HCT116 (cell line): ENCODE measurements around the gene RGS11. TPM values are rescaled to one million over a fixed set of nuclear protein-coding genes. Genes with fewer than 3 reads are reported as not detected.

Source experiments
- ATAC-seq: fragments of 200-7000 bp; cut with Tn5 transposase; 2 replicates; pipeline ENCODE4 v1.9.1; 2020; ENCODE audit warnings: mild to moderate bottlenecking, moderate library complexity
- BruUV-seq: library from RNA; stranded (reverse); fragments of 400-500 nt; replicated peaks from 2 replicates; lab custom pipeline; 2021; lab: Mats Ljungman, UMichigan
- CTCF ChIA-PET: fragments of 300-600 bp; sonication (Branson Sonifier 250); formaldehyde crosslinking; loops from one replicate; lab custom pipeline; 2021; ENCODE audit warnings: antibody characterized with exemption; lab: Charles Lee
- POLR2A ChIA-PET: fragments of 300-600, 350-600 bp; sonication (Branson Sonifier 250); formaldehyde crosslinking; loops from one replicate; lab custom pipeline; 2021; ENCODE audit warnings: antibody characterized with exemption; lab: Charles Lee
- RAD21 ChIA-PET, 2 experiments: fragments of 300-600 bp; sonication (Branson Sonifier 250); formaldehyde crosslinking; loops; one replicate each; lab custom pipeline; 2023; ENCODE audit warnings: low total read pairs in 2 of 2; ENCODE audit not compliant: uncharacterized antibody in 2 of 2, unreplicated experiment in 2 of 2, low non-redundant PET in 1 of 2; lab: Charles Lee
- DNase-seq: peaks from one replicate; pipeline ENCODE4 v3.0.0-alpha.2; 2010; ENCODE audit warnings: low read depth, low spot score
- H2AFZ ChIP-seq: fragments of 200-600 bp; shearing (Covaris generic), sonication (generic); 2 replicates; pipeline ENCODE4 v1.6.1; 2017; ENCODE audit warnings: low read depth, mixed run types, mixed read lengths, antibody characterized with exemption, low read length; ENCODE audit not compliant: poor library complexity, severe bottlenecking
- H3K27ac ChIP-seq: 2 replicates; pipeline ENCODE4 v1.5.1; 2012; ENCODE audit warnings: low read depth, low read length
- H3K27me3 ChIP-seq: fragments of 200-600 bp; sonication (generic); 2 replicates; pipeline ENCODE4 v1.6.1; 2016; ENCODE audit warnings: mixed run types, low read length, mixed read lengths; ENCODE audit not compliant: insufficient read depth
- H3K36me3 ChIP-seq, 2 experiments: fragments of 200-500 bp in 1 of 2; fragments of 200-600 bp in 1 of 2; sonication (Bioruptor generic) in 1 of 2; sonication (generic) in 1 of 2; 2 replicates each; pipeline versions ENCODE4 v1.5.1 to v1.6.1; 2014 to 2016; ENCODE audit warnings: low read length in 2 of 2, inconsistent platforms in 1 of 2, mixed read lengths in 1 of 2, mixed run types in 1 of 2; ENCODE audit not compliant: insufficient read depth in 2 of 2, control insufficient read depth in 1 of 2
- H3K4me1 ChIP-seq, 2 experiments: fragments of 200-600 bp in 1 of 2; sonication (generic) in 1 of 2; 2 replicates each; pipeline versions ENCODE4 v1.5.1 to v1.6.1; 2012 to 2017; ENCODE audit warnings: low read length in 2 of 2, inconsistent platforms in 1 of 2, mild to moderate bottlenecking in 1 of 2, mixed read lengths in 1 of 2, mixed run types in 1 of 2, moderate library complexity in 1 of 2; ENCODE audit not compliant: insufficient read depth in 2 of 2, control insufficient read depth in 1 of 2
- H3K4me2 ChIP-seq: fragments of 200-600 bp; sonication (generic); 2 replicates; pipeline ENCODE4 v1.6.1; 2017; ENCODE audit warnings: mixed run types, low read length, mixed read lengths
- H3K4me3 ChIP-seq, 2 experiments: fragments of 200-600 bp in 1 of 2; sonication (generic) in 1 of 2; replicated peaks in 1 of 2; 2 replicates each; pipeline ENCODE4 v1.5.1; 2011 to 2016; ENCODE audit warnings: low read length in 2 of 2, control low read depth in 1 of 2, low read depth in 1 of 2, mild to moderate bottlenecking in 1 of 2, mixed read lengths in 1 of 2, mixed run types in 1 of 2
- H3K79me2 ChIP-seq: fragments of 200-600 bp; sonication (generic); 2 replicates; pipeline ENCODE4 v1.6.1; 2017; ENCODE audit warnings: mild to moderate bottlenecking, mixed run types, low read length, moderate library complexity, mixed read lengths; ENCODE audit not compliant: insufficient read depth
- H3K9ac ChIP-seq: fragments of 200-600 bp; sonication (generic); 2 replicates; pipeline ENCODE4 v1.6.1; 2016; ENCODE audit warnings: low read length, mixed read lengths
- H3K9me2 ChIP-seq: fragments of 200-600 bp; sonication (generic), shearing (Covaris generic); 2 replicates; pipeline ENCODE4 v1.6.1; 2017; ENCODE audit warnings: mixed run types, mild to moderate bottlenecking, moderate library complexity; ENCODE audit not compliant: insufficient read depth
- H3K9me3 ChIP-seq, 2 experiments: fragments of 200-500 bp in 1 of 2; fragments of 200-600 bp in 1 of 2; sonication (Bioruptor generic) in 1 of 2; sonication (generic) in 1 of 2; 2 replicates each; pipeline ENCODE4 v1.6.1; 2014 to 2017; ENCODE audit warnings: low read length in 2 of 2, mixed read lengths in 2 of 2, inconsistent platforms in 1 of 2, low read depth in 1 of 2, mild to moderate bottlenecking in 1 of 2, mixed run types in 1 of 2, moderate library complexity in 1 of 2; ENCODE audit not compliant: control insufficient read depth in 1 of 2, insufficient read depth in 1 of 2
- H4K20me1 ChIP-seq: fragments of 200-600 bp; sonication (generic), shearing (Covaris generic); 2 replicates; pipeline ENCODE4 v1.6.1; 2017; ENCODE audit warnings: mixed run types, mild to moderate bottlenecking, moderate library complexity; ENCODE audit not compliant: insufficient read depth
- EGR1 ChIP-seq: IDR thresholded peaks from 2 replicates; pipeline ENCODE4 v1.6.1; 2012; ENCODE audit warnings: low read depth
- EZH2phosphoT487 ChIP-seq: fragments of 200-600 bp; IDR thresholded peaks from 2 replicates; pipeline ENCODE4 v1.6.1; 2018; ENCODE audit warnings: antibody characterized with exemption, borderline replicate concordance
- MAX ChIP-seq: IDR thresholded peaks from 2 replicates; pipeline ENCODE4 v1.6.1; 2012
- REST ChIP-seq: IDR thresholded peaks from 2 replicates; pipeline ENCODE4 v1.6.1; 2012; ENCODE audit warnings: low read depth
- SRF ChIP-seq: IDR thresholded peaks from 2 replicates; pipeline ENCODE4 v1.6.1; 2012; ENCODE audit warnings: low read depth
- TCF7L2 ChIP-seq: IDR thresholded peaks from 2 replicates; pipeline ENCODE4 v1.7.0; 2011; ENCODE audit warnings: borderline replicate concordance, inconsistent platforms; ENCODE audit not compliant: insufficient read depth, insufficient read length; ENCODE audit errors: extremely low read depth
- YY1 ChIP-seq: IDR thresholded peaks from 2 replicates; pipeline ENCODE4 v1.6.1; 2011; ENCODE audit warnings: low read length, low read depth, moderate library complexity, mild to moderate bottlenecking; ENCODE audit not compliant: insufficient replicate concordance; ENCODE audit errors: extremely low read depth
- ZBTB33 ChIP-seq: IDR thresholded peaks from 2 replicates; pipeline ENCODE4 v1.6.1; 2011; ENCODE audit warnings: mild to moderate bottlenecking, low read length, moderate library complexity; ENCODE audit not compliant: insufficient replicate concordance; ENCODE audit errors: extremely low read depth
- ZFX ChIP-seq: fragments of 450-650 bp; IDR thresholded peaks from 2 replicates; pipeline ENCODE4 v1.6.1; 2017
- ZNF274 ChIP-seq: fragments of 200-500 bp; sonication (Bioruptor generic); IDR thresholded peaks from 2 replicates; pipeline ENCODE4 v1.6.1; 2014; ENCODE audit warnings: mild to moderate bottlenecking, low read depth, low read length, inconsistent platforms
- intact Hi-C: fragments of 100-400 bp; cut with micrococcal nuclease; formaldehyde crosslinking; loops from 2 replicates; pipeline ENCODE4 v1.10.0; 2022
- total RNA-seq: library from RNA; stranded (reverse); gene quantifications from one replicate; pipeline ENCODE4 v1.2.1, GENCODE V29; 2021; ENCODE audit not compliant: unreplicated experiment

Gene RGS11
- total RNA-seq, 1 experiment from 2014 or later: not detected

DNA sequence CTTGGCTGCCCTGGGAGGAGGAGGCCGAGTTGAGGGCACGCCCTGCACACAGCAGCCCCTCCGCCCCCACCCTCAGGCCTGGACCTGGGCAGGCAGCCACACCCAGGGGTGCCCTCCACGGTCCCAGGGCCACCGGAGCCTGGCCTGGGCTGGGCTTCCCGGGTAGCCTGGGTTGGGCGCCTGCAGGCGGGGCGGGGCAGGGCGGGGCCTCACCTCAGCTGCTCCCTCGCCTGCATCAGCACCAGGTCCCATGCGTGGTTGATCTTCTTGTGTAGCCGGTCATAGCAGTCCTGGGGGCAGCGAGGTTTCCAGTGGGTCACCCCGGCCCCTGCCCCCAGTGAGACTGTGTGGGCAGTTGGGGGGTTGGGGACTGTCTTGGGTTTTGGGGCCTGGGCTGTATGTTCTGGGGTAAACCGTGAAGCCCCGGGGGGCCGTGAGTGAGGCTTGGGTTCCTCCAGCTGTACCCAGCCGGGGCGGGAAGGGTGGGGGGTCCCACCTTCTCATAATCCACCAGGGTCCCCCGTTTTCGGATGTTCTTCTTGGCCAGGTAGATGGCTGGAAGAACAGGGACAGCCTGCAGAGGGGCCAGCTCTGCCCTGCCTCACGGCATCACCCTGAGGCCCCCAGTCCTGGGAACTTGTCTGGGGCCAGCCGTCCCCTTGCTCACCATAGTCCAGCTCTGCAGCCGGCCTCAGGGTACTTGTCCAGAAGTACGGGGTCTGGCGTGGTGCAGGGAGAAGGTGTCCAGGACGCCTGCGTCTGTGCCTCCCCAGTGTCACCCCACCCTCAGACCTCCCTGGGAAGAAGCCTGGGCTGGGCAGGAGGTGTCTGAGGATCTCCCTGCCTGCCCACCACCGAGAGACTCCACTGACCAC is 2.0 kb downstream of the RGS11 start (continued):
- TF ChIP-seq TCF7L2 (no peak), REST (no peak), MAX (no peak)

DNA sequence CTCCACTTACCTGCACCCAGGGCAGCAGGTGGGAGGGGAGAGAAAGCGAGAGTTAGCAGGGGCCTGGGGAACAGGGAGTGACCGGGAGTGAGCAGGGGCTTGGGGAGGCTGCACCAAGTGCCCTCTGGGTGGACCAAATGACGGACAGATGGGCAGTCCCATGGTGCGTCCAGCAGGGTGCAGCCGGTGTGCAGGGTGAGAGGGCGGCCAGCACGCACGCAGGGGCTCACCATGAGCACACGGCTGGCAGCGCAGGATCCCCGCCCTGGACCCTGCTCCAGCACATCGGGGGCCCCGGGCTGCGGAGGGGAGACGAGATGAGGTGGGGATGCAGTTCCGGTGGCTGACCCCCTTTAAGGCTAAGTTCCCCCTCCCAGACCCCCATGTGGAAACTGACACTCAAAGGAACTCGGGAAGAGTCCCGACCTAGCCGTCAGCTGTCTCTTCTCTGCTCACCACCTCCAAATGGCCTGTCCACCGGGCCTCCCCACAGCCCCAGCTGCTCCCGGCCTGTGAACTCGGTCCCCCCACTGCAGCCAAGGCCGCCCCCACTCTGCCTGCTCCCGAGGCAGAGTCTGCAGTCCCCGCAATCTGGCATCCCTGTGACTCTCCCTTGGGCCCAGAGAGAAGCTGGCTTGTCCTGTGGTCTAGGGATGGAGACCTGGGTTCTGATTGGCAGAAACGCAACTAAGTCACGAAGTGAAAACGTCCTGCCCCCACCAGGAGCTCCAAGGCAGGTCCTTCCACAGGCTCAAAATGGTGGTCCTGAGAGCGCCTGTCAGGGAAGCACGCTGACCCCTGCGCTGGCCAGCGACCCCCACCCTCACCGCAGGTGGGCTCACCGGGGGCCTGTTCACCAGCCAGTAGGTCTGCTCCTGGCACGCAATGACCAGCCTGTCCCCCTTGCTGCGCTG is 2.9 kb downstream of the RGS11 start:
- peak; percentile 23; the same call in 1 of the 2 replicates for ATAC-seq
- Histone ChIP-seq H3K4me1 (no peaks in the 10 kb centered on the region), H4K20me1 (no peaks in the 10 kb centered on the region), H3K27me3 (no peaks in the 10 kb centered on the region), H3K9me2 (no peaks in the 10 kb centered on the region), H3K79me2 (no peaks in the 10 kb centered on the region), H2AFZ (no peak overlapping the region), H3K9me3 (no peaks in the 10 kb centered on the region), H3K4me3 (no peak overlapping the region), H3K36me3 (no peaks in the 10 kb centered on the region), H3K27ac (no peak overlapping the region), H3K9ac (no peak overlapping the region), H3K4me2 (no peak overlapping the region)
- POLR2A ChIA-PET: no interaction called here
- CTCF ChIA-PET: no interaction called here
- intact Hi-C loops: no loop called here
- TF ChIP-seq SRF (no peak), ZFX (no peak), ZBTB33 (no peak), EZH2phosphoT487 (no peak), MAX (no peak), EGR1 (no peak), TCF7L2 (no peak), YY1 (no peak), ZNF274 (no peak)
- RAD21 ChIA-PET: no interaction called here
- BruUV-seq: no TSS peak
- DNase-seq: no peak
